NCI-H1105 treated with DMSO at 0.1 percent for 48 hours (cell line): ENCODE data around the gene REXO5.
"Not testable (repeated sequence)": the region's sequence is repeated elsewhere in the genome, so short reads cannot be mapped to it uniquely, and the experiment has no call there.

Source experiments
- DNase-seq: peaks from one replicate; lab custom pipeline; 2025; lab: John Stamatoyannopoulos, UW

Gene REXO5

DNA sequence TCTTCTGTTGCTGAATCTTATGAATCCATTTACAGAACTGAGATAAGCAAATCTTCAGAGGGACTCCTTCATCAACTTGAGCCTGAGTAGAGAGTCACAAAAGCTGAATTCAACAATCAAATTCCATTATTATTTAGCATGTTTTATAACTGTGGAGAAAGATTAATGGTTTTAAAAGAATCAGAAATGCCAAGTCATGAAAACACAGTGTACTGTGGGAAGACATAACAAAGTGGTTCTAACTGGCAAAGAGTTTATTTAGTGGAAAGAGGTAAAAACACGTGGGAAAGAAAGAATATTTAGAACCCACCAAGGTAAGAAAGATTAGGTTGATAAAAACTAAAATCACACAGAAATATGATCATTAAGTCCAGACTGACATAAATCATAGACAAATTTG is 5.0 kb upstream of the REXO5 start:
- DNase-seq: no peak

DNA sequence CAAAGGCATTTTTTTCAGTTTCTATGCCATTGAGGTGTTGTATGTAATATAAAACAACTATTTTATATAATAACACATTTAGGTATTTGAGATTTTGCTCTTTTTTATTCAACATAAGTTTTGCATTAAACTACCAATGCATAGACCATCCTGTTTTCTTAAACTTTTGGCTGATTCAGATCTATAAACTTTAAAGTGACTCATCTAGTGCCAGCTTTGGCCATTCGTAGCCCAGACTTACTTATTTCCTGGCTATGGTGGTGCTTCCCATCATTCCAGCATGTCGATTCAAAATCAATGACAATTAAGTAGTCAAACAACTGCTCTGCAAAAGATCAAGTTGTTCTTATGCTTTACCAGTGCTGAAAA is 3.2 kb upstream of the REXO5 start:
- DNase-seq: no peak

- no peak for DNase-seq
These were observed 2.6 kb upstream of the REXO5 start for GRCh38 chr16:20803561-20804214.

GRCh38 chr16:20805684-20806167 is 601 bp upstream of the REXO5 start:
- DNase-seq: not testable (repeated sequence)

DNA sequence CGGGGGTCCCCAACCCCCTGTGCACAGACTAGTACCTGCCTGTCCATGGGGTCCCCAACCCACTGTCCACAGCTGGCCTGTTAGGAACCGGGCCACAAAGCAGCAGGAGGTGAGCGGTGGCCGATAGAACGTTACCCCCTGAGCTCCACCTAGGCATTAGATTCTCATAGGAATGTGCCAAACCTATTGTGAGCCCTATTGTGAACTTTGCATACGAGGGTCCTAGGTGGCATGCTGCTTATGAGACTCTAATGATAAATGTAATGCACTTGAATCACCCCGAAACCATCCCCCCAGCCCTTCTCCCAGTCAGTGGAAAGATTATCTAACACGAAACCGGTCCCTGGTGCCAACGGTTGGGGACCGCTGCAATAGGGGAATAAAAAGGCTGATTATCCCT is 1.5 kb downstream of the REXO5 start:
- no peak for DNase-seq

DNA sequence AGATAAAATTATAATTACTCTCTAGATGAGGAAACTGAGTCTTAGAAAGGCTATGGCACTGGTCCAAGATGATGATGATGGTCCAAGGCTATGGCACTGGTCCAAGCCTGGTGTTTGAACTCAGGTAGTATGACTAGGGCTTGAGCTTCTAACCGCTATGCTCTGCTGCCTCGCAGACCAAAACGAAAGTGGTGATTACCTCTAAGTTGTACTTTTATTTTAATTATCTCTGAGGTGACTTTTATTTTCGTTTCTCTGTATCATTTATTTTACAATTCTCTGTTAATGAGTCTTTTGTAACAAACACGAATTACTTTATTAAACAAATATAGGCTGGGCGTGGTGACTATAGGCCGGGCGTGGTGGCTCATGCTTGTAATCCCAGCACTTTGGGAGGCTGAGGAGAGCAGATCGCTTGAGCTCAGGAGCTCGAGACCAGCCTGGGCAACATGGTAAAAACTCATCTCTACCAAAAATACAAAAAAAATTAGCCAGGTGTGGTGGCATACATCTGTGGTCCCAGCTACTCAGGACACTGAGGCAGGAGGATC is 5.6 kb downstream of the REXO5 start:
- DNase-seq: no peak

DNA sequence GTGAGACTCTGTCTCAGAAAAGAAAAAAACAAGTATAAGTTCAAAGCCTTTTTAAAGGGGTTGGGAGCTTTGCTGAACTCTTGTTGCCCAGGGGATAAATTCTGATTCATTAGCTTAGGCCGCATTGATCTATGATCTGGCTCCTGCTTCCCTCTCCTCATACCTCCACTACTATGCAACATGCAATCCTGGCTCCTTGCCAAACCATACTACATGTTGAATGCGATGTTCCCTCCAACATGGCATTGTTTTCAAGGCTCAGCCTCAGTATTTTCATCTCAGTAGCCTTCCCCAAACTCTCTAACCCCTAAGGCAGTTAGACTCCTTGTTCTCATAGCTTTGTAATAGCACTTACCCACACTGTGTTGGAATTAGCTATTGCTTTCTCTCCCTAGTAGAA is 6.2 kb downstream of the REXO5 start:
- no peak for DNase-seq

GRCh38 chr16:20814784-20815183 is 8.5 kb downstream of the REXO5 start:
- DNase-seq: no peak

DNA sequence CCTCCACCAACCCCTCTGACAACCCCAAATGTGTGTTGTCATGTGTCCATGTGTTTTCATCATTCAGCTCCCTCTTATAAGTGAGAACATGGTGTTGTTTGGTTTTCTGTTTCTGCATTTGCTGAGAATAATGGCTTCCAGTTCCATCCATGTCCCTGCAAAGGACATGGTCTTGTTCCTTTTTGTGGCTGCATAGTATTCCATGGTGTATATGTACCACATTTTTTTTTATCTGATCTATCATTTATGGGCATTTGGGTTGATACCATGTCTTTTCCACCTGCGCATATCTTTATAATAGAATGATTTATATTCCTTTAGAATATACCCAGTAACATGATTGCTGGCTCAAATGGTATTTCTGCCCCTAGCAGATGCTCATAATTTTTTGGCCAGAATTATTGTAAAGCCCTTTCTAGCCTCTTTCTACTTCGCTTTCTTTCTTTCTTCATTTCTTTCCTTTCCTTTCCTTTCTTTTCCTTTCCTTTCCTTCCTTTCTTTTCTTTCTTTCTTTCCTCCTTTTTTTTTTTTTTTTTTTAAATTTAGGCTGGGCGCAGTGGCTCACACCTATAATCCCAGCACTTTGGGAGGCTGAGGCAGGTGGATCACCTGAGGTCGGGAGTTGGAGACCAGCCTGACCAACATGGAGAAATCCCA is 12.7 kb downstream of the REXO5 start:
- DNase-seq: no peak

DNA sequence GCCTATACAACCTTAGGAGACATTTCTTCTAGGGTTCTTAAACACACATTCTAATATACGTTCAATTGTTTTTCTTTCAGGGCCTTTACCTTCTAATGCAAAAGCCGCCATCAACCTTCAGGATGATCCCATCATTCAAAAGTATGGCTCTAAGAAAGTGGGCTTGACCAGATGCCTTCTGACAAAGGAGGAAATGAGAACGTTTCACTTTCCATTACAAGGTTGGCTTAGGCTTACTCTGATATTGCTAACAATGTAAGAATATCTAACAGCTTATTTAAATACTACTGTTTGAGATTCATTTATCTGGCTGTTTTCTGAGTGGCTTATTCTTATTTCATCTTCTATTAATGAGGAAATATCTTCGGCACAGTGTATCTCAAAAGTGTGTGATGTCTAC is 15.4 kb downstream of the REXO5 start:
- DNase-seq: no peak

- DNase-seq: no peak
These were observed 16.4 kb downstream of the REXO5 start for GRCh38 chr16:20822521-20823325.

DNA sequence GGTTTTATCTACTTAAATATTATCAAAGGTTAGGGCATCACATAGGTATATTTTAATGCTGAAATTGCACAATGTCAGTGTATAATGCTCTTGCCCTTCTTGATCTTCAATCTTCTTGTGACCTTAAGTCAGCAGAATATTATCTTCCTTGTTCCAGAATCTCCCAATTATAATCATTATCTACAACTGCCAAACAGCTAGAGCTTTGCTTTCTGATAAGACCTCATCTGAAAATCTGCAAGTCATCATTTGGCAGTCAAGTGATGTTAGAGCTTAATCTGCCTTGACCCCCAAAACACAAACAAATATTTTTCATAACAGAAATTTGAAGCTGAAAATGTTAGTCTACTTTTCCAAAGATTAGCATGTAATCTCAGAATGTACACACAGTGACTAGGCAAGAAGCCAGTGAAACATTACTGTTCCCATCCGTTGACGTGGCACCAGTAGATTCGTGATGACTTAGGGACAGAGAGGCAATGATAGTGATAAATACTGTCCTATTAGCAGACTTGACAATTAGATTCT is 19.8 kb downstream of the REXO5 start:
- no peak for DNase-seq

DNA sequence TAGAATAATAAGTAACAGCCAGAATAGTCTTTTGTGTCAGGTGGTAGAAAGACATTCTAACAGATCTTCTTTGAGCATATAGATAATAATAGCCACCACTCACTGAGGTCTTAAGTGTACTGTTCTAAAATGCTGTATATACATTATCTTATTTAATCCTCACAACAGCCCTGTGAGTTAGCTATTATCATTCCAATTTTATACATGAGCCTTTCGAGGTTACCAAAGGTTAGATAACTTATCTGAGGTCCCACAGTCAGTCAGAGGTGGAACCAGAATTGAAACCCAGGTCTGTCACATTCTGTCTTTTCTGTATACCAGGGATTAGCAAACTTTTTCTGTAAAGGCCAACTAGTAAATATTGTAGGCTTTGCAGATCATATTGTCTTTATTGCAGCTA is 23.2 kb downstream of the REXO5 start:
- no peak for DNase-seq

DNA sequence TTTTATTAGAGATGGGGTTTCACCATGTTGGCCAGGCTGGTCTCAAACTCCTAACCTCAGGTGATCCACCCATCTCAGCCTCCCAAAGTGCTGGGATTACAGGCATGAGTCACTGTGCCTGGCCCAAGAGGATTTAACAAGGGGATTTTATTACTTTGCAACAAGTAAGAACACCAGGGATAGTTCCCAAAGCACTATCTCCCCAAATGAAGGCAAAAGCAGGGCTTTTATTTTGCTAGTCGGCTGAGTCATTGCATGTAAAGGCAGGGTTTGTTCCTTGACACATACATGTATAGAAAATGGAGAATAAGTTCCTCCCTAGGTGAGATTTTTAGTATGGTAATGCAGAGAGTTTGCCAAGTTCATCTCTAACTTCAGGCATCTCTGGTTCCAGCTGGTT is 24.0 kb downstream of the REXO5 start:
- no peak for DNase-seq

GRCh38 chr16:20833086-20833485 is 26.8 kb downstream of the REXO5 start:
- DNase-seq: no peak

DNA sequence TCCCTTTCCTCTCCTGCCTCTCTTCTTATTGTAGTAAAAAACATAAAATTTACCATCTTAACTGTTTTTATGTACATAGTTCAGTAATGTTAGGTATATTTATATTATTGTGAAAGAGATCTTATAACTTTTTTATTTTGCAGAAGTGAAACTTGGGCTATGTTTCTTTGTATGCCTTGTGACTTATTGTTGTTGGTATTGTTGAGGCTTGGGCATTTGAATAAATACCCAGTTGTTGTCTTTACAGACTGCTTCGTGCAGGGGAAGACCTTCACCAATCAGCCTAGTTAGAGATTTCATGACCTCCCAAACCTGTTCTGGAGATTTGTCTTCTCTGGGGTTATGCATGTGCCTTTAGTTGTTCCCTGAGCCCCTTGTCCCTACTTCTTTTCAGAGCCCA is 31.9 kb downstream of the REXO5 start:
- DNase-seq: no peak

GRCh38 chr16:20839504-20839903 is 33.2 kb downstream of the REXO5 start:
- DNase-seq: no peak

GRCh38 chr16:20844054-20844453 is 37.7 kb downstream of the REXO5 start:
- DNase-seq: no peak

GRCh38 chr16:20844588-20844987 is 38.3 kb downstream of the REXO5 start:
- no peak for DNase-seq

DNA sequence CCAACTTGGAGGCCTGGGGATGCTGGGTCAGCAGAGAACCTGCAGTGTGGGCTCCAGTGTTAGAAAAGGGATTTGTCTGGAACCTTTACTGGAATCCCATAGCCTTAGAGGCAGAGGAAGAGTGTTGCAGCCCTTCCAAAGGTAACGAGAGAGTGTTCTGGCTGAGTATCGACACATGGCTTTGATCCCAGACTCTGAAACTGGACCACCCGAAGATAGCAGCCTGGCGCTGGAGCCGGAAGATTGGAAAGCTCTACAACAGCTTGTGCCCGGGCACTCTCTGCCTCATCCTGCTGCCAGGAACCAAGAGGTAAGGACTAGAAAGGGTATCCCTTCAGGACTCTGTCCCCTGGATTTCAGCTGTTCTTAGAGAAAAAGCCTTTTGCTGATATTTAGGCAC is 39.7 kb downstream of the REXO5 start:
- DNase-seq: no peak

DNA sequence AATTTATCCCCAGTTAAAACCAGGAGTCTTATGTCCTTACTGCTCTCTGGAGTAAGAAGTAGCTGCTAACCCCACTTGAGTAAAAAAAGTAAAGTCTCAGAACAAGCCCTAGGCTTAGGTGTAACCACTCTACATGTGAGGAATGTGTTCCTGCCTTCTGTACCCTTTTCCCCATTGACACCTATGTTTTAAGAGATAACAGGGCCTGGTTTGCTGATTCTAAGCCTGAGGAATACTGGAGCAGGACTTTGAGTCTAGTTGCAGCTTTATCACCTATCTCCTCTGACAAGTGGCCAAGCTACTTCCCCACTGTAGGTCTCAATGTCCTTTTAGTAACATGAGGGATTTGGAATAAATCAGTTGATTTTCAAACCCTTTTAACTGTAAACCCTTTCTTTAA is 40.2 kb downstream of the REXO5 start:
- DNase-seq: no peak

DNA sequence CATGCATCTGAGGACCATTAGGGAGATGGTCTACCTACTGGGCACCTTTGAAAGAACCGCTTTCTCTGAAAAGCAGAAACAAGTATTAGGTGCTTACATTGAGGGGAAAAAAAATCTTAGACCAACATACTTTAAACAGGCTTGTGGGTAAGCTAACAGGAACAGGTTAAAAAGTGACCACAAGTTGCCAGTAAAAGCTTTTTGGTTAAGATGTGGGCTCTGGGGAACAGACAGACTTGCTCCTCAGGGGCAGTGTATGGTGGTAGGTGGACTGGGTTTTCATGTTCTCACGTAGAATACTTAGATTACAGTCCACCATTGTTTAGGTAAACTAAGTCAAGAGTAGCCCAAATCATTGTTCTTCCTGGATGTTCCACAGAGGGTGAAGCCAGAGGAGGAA is 41.2 kb downstream of the REXO5 start:
- DNase-seq: no peak
